HG02970 (cell line): ENCODE results near the gene RYR2.
"Not testable (repeated sequence)": the region's sequence is repeated elsewhere in the genome, so short reads cannot be mapped to it uniquely, and the experiment has no call there.

ENCODE experiments used
- ATAC-seq: cut with Tn5 transposase; IDR thresholded peaks from one replicate; pipeline ENCODE4 v1.9.1; 2021; ENCODE audit warnings: mild to moderate bottlenecking, moderate library complexity, moderate number of reproducible peaks; ENCODE audit not compliant: unreplicated experiment, low FRiP score

RYR2 gene

GRCh38 chr1:237507005-237507404 lies 465.0 kb downstream of the RYR2 start:
- peak; percentile 79 for ATAC-seq

- ATAC-seq, result no peak
Observed at GRCh38 chr1:237509748-237510147, 467.8 kb downstream of the RYR2 start.

- ATAC-seq, result no peak
Observed at GRCh38 chr1:237525102-237525501, 483.1 kb downstream of the RYR2 start.

- ATAC-seq, result no peak
Observed at GRCh38 chr1:237527761-237528160, 485.8 kb downstream of the RYR2 start.

- no peak for ATAC-seq
Observed at GRCh38 chr1:237528545-237528944, 486.6 kb downstream of the RYR2 start.

GRCh38 chr1:237539055-237539454 lies 497.1 kb downstream of the RYR2 start:
- ATAC-seq, result no peak

- no peak for ATAC-seq
Observed at GRCh38 chr1:237542525-237543418, 500.8 kb downstream of the RYR2 start.

GRCh38 chr1:237553078-237553477 lies 511.1 kb downstream of the RYR2 start:
- no peak for ATAC-seq

GRCh38 chr1:237556911-237557310 lies 514.9 kb downstream of the RYR2 start:
- no peak for ATAC-seq

- ATAC-seq, result peak; percentile 61
Observed at GRCh38 chr1:237562242-237562823, 520.3 kb downstream of the RYR2 start.

GRCh38 chr1:237565236-237565635 lies 523.3 kb downstream of the RYR2 start:
- ATAC-seq, result no peak

GRCh38 chr1:237566581-237566980 lies 524.6 kb downstream of the RYR2 start:
- no peak for ATAC-seq

- no peak for ATAC-seq
Observed at GRCh38 chr1:237568955-237569354, 527.0 kb downstream of the RYR2 start.

GRCh38 chr1:237570530-237570929 lies 528.5 kb downstream of the RYR2 start:
- no peak for ATAC-seq

- no peak for ATAC-seq
Observed at GRCh38 chr1:237574536-237574935, 532.6 kb downstream of the RYR2 start.

GRCh38 chr1:237578540-237578939 lies 536.6 kb downstream of the RYR2 start:
- ATAC-seq, result no peak

GRCh38 chr1:237580726-237581125 lies 538.7 kb downstream of the RYR2 start:
- no peak for ATAC-seq

- ATAC-seq, result no peak
Observed at GRCh38 chr1:237583270-237583669, 541.3 kb downstream of the RYR2 start.

- ATAC-seq, result no peak
Observed at GRCh38 chr1:237583756-237584155, 541.8 kb downstream of the RYR2 start.

- ATAC-seq, result no peak
Observed at GRCh38 chr1:237590386-237590785, 548.4 kb downstream of the RYR2 start.

- no peak for ATAC-seq
Observed at GRCh38 chr1:237591353-237591752, 549.4 kb downstream of the RYR2 start.

- ATAC-seq, result not testable (repeated sequence)
Observed at GRCh38 chr1:237603036-237603568, 561.1 kb downstream of the RYR2 start.
